ENCODE measurements around the gene ZNHIT2.

The ZNHIT2 gene

DNA sequence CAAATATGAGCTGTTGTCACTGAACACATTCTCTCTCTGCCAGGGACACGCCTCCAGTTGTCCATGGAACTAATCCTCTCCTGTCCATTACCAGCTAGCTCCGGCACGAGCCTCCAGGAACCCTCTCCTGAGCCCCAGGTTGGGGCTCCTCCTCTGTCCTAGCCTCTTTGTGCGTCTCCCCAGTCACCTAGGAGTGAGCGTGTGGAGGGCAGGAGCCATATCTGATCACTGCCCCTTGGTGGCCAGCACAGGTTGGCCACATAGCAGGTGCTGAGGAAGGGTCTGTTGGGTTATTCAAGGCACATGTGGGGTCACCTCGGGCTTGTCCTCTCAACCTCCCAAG is 14.4 kb upstream of the ZNHIT2 start:
- POLR2A ChIA-PET = interaction anchor here (1.5 to 4.8 kb wide), 3 partner anchors 10 to 49 kb away, joined by 5 to 44 read pairs (median 37); partner anchors contain the start of genes CAPN1, FAU, MRPL49 and ZNHIT2
- H3K27me3 ChIP-seq (replicated peaks in 2 of 5; ENCODE audit: control insufficient read depth in 4 of 5, insufficient read depth in 5 of 5, low read length in 4 of 5) = no peaks in the 10 kb centered on the region
- CTCF ChIA-PET = interaction anchor here (1.0 to 6.7 kb wide), 7 partner anchors 10 to 49 kb away, joined by 3 to 31 read pairs (median 4); partner anchors contain the start of genes CAPN1, FAU, MRPL49 and ZNHIT2
- peaks cover 11 to 60% (median 44%) of the 10 kb centered on the region in 4 experiments for H3K36me3 ChIP-seq (ENCODE audit: control insufficient read depth in 4 of 4, insufficient read depth in 4 of 4, low read length in 3 of 4)
- peak overlapping the region in 1 of 2 experiments; percentile 100 for H3K27ac ChIP-seq (ENCODE audit: insufficient read depth in 1 of 2, low read depth in 1 of 2, low read length in 2 of 2, poor library complexity in 1 of 2, severe bottlenecking in 2 of 2)
- H3K9me3 ChIP-seq (ENCODE audit: control extremely low read depth in 1 of 5, control insufficient read depth in 4 of 5, insufficient read depth in 2 of 5, low read depth in 1 of 5, low read length in 4 of 5) = no peaks in the 10 kb centered on the region
- peak overlapping the region in 2 of 7 experiments; percentile 87 to 97 for H3K4me3 ChIP-seq (ENCODE audit: control insufficient read depth in 1 of 7, extremely low read depth in 1 of 7, insufficient read depth in 4 of 7, low read depth in 2 of 7, low read length in 6 of 7)
- peaks cover 8 to 40% (median 34%) of the 10 kb centered on the region in 4 experiments for H3K4me1 ChIP-seq (ENCODE audit: control extremely low read depth in 1 of 4, control insufficient read depth in 4 of 4, insufficient read depth in 4 of 4, low read length in 3 of 4)
- no peak for DNase-seq
- WGBS (ENCODE audit: insufficient coverage) = 100% methylated on average over 5 of the region's 6 CpGs

DNA sequence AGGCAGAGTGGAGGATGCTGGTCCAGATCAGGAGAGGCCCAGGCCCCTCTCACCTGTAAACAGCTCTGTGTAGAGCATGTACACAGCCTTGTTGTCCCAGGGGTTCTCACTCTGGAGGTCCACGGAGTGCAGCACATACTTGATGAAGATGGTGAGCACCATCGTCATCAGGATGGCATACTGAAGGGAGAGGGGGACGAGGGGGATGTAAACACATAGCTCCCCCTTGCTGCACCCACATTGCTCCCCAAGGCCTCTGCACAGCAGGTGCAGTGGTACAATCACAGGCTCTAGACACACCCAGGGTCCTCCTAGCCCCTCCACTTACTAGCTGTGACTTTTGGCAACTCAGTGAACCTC is 13.9 kb upstream of the ZNHIT2 start:
- Histone ChIP-seq H3K4me1 (ENCODE audit: control extremely low read depth in 1 of 4, control insufficient read depth in 4 of 4, insufficient read depth in 4 of 4, low read length in 3 of 4) (peaks cover 8 to 38% (median 34%) of the 10 kb centered on the region in 4 experiments), H3K27me3 (replicated peaks in 2 of 5; ENCODE audit: control insufficient read depth in 4 of 5, insufficient read depth in 5 of 5, low read length in 4 of 5) (no peaks in the 10 kb centered on the region), H3K4me3 (ENCODE audit: control insufficient read depth in 1 of 7, extremely low read depth in 1 of 7, insufficient read depth in 4 of 7, low read depth in 2 of 7, low read length in 6 of 7) (no peak overlapping the region), H3K27ac (ENCODE audit: insufficient read depth in 1 of 2, low read depth in 1 of 2, low read length in 2 of 2, poor library complexity in 1 of 2, severe bottlenecking in 2 of 2) (no peak overlapping the region), H3K36me3 (ENCODE audit: control insufficient read depth in 4 of 4, insufficient read depth in 4 of 4, low read length in 3 of 4) (peaks cover 11 to 64% (median 49%) of the 10 kb centered on the region in 4 experiments), H3K9me3 (ENCODE audit: control extremely low read depth in 1 of 5, control insufficient read depth in 4 of 5, insufficient read depth in 2 of 5, low read depth in 1 of 5, low read length in 4 of 5) (no peaks in the 10 kb centered on the region)
- POLR2A ChIA-PET = interaction anchor here (1.5 to 4.8 kb wide), 2 partner anchors 10 to 13 kb away, joined by 5 to 37 read pairs; partner anchors contain the start of genes FAU, MRPL49 and ZNHIT2
- CTCF ChIA-PET = interaction anchor here (1.0 to 6.7 kb wide), 7 partner anchors 10 to 50 kb away, joined by 3 to 31 read pairs (median 4); partner anchors contain the start of genes CAPN1, FAU, MRPL49 and ZNHIT2
- no CpG with 5 or more reads among the region's 3 CpGs for WGBS (ENCODE audit: insufficient coverage)
- no peak for DNase-seq

DNA sequence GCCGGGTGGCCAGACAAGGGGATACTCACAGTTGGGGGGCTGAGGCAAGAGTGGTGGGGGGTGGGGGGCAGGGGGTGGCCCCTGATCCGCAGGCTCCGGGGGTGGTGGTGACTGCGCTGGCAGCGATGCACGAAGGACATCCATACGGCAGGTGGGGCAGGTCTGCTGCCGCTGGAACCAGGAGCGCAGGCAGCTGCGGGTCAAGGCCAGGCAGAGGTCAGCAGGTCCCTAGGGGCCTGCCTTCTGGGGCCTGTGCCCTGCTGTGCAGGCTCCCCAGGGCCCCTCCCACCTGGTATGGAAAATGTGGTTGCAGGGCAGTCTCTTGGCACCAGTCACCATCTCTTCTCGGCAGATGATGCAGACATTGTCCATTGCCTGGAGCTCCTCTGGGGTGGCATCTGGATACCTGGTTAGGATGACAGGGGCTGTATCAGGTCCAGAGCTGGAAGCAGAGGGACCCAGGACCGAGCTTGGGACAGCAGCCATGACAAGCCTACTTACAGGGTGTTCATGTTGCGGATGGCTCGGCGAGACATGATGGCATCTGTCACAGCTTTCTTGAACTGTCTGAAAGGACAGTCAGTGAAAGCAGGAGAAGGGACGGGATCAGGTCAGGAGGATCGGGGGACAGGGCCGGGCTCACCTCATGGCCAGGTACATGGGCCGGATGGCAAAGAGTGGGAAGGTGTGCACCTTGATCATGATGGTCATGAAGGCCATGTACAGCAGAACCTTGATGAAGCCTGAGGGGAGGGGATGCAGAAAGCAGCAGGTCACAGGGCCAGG is 13.3 kb upstream of the ZNHIT2 start:
- Histone ChIP-seq H3K9me3 (ENCODE audit: control extremely low read depth in 1 of 5, control insufficient read depth in 4 of 5, insufficient read depth in 2 of 5, low read depth in 1 of 5, low read length in 4 of 5) (no peaks in the 10 kb centered on the region), H3K27ac (ENCODE audit: insufficient read depth in 1 of 2, low read depth in 1 of 2, low read length in 2 of 2, poor library complexity in 1 of 2, severe bottlenecking in 2 of 2) (no peak overlapping the region), H3K4me3 (ENCODE audit: control insufficient read depth in 1 of 7, extremely low read depth in 1 of 7, insufficient read depth in 4 of 7, low read depth in 2 of 7, low read length in 6 of 7) (no peak overlapping the region), H3K4me1 (ENCODE audit: control extremely low read depth in 1 of 4, control insufficient read depth in 4 of 4, insufficient read depth in 4 of 4, low read length in 3 of 4) (peaks cover 8 to 33% (median 30%) of the 10 kb centered on the region in 4 experiments), H3K36me3 (ENCODE audit: control insufficient read depth in 4 of 4, insufficient read depth in 4 of 4, low read length in 3 of 4) (peaks cover 11 to 69% (median 51%) of the 10 kb centered on the region in 4 experiments), H3K27me3 (replicated peaks in 2 of 5; ENCODE audit: control insufficient read depth in 4 of 5, insufficient read depth in 5 of 5, low read length in 4 of 5) (no peaks in the 10 kb centered on the region)
- ChIA-PET POLR2A (interaction anchor here (0.6 to 4.8 kb wide), 3 partner anchors 9 to 774 kb away, joined by 5 to 37 read pairs (median 5); partner anchors contain the start of genes FAU, MRPL49 and ZNHIT2), CTCF (interaction anchor here (1.3 to 6.7 kb wide), 7 partner anchors 9 to 50 kb away, joined by 3 to 31 read pairs (median 4); partner anchors contain the start of genes CAPN1, FAU, MRPL49 and ZNHIT2)
- 91% methylated on average over 18 of the region's 19 CpGs for WGBS (ENCODE audit: insufficient coverage)
- DNase-seq = no peak

DNA sequence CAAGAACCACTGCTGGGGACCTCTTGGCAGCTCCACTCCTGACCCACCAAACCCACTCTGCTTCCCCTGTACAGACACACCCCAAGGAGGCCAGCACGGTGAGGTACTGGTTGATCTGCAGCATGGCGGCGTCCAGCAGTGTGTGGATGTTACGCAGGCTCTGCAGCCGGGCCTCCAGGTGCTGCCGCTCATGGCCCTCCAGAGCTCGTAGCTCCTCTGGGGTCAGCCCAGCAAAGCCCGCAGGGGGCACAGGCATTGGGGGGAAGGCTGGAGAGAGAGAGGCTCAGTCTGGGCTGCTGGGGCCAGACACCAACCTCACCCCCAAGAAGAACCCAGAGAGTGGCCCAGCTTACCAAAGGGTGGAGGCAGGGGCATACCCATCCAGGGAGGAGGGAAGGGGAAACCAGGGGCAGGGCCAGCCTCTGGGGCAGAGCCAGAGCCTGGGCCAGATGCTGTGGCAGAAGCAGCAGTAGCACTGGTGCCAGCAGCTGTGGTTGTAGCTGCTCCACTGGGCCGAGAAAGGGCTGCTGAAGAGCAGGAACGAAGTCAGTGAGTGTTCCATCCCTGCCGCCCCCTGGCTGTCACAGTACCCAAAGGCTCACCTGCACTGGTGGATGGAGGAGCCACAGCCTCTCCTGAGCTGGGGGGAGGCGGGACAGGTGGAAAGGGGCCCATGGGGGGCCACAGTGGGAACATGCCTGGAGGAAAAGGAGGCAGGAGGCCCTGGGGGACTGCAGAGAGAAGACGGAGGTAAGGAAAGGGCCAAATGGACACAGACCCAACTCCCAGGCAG is 12.3 kb upstream of the ZNHIT2 start:
- ChIA-PET POLR2A (interaction anchor here (0.6 kb wide), 1 partner anchor 775 kb away, joined by 5 read pairs; no protein-coding TSS in a partner anchor), CTCF (interaction anchor here (1.1 to 6.7 kb wide), 8 partner anchors 8 to 51 kb away, joined by 3 to 31 read pairs (median 8); partner anchors contain the start of genes CAPN1, FAU, MRPL49 and TM7SF2)
- H3K27me3 ChIP-seq (replicated peaks in 2 of 5; ENCODE audit: control insufficient read depth in 4 of 5, insufficient read depth in 5 of 5, low read length in 4 of 5) = no peaks in the 10 kb centered on the region
- peaks cover 11 to 79% (median 58%) of the 10 kb centered on the region in 4 experiments for H3K36me3 ChIP-seq (ENCODE audit: control insufficient read depth in 4 of 4, insufficient read depth in 4 of 4, low read length in 3 of 4)
- H3K27ac ChIP-seq (ENCODE audit: insufficient read depth in 1 of 2, low read depth in 1 of 2, low read length in 2 of 2, poor library complexity in 1 of 2, severe bottlenecking in 2 of 2) = no peak overlapping the region
- no peak overlapping the region for H3K4me3 ChIP-seq (ENCODE audit: control insufficient read depth in 1 of 7, extremely low read depth in 1 of 7, insufficient read depth in 4 of 7, low read depth in 2 of 7, low read length in 6 of 7)
- no peaks in the 10 kb centered on the region for H3K9me3 ChIP-seq (ENCODE audit: control extremely low read depth in 1 of 5, control insufficient read depth in 4 of 5, insufficient read depth in 2 of 5, low read depth in 1 of 5, low read length in 4 of 5)
- WGBS (ENCODE audit: insufficient coverage) = 98% methylated on average over 10 of the region's 13 CpGs
- peaks cover 8 to 24% (median 23%) of the 10 kb centered on the region in 4 experiments for H3K4me1 ChIP-seq (ENCODE audit: control extremely low read depth in 1 of 4, control insufficient read depth in 4 of 4, insufficient read depth in 4 of 4, low read length in 3 of 4)
- no peak for DNase-seq

DNA sequence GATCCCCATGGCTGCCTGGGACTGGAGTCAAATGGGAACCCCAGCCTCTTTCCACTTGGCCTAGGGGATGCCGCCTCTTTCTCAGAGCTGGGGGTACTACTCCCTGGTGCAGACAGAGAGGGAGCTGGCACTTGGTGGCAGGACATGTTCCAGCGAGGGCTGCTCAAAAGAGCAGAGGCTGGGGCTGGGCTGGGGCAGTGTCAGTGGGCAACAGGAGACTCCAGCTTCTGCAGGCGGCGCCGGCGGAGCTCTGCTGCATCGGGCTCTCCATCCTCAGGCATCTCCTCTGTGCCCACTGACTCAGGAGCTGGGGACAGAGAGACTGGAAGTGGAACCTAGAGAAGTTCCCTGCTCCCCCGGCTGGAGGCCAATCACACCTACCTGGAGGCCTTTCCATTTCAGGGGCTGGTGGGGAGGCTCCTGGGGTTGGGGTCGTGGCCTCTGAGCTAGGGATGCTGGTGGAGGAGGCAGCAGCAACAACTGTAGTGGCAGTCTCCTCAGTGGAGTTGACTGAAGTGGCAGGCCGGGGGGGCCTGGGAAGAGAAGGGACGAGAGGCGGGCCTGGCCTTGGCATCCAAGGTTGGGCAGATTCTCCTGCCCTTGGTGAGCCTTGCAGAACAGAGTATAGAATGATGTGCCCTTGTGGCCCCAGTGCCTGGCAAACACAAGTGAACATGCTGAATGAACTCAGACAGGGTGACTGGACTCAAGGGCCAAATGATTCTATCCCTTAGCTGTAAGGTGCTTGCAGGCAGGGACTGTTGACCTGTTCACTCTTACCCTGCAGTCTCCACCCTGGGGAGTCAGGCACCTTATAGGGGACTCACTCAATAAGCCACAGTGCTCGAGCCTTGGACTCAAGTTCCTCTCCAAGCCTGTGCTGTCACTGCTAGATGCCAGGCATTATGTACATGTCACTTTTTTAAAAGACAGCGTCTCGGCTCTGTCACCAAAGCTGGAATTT is 11.0 kb upstream of the ZNHIT2 start:
- Histone ChIP-seq H3K36me3 (ENCODE audit: control insufficient read depth in 4 of 4, insufficient read depth in 4 of 4, low read length in 3 of 4) (peaks cover 11 to 86% (median 64%) of the 10 kb centered on the region in 4 experiments), H3K4me1 (ENCODE audit: control extremely low read depth in 1 of 4, control insufficient read depth in 4 of 4, insufficient read depth in 4 of 4, low read length in 3 of 4) (peaks cover 5 to 18% (median 16%) of the 10 kb centered on the region in 4 experiments), H3K4me3 (ENCODE audit: control insufficient read depth in 1 of 7, extremely low read depth in 1 of 7, insufficient read depth in 4 of 7, low read depth in 2 of 7, low read length in 6 of 7) (no peak overlapping the region), H3K27ac (ENCODE audit: insufficient read depth in 1 of 2, low read depth in 1 of 2, low read length in 2 of 2, poor library complexity in 1 of 2, severe bottlenecking in 2 of 2) (no peak overlapping the region), H3K9me3 (ENCODE audit: control extremely low read depth in 1 of 5, control insufficient read depth in 4 of 5, insufficient read depth in 2 of 5, low read depth in 1 of 5, low read length in 4 of 5) (no peaks in the 10 kb centered on the region), H3K27me3 (replicated peaks in 2 of 5; ENCODE audit: control insufficient read depth in 4 of 5, insufficient read depth in 5 of 5, low read length in 4 of 5) (no peaks in the 10 kb centered on the region)
- 90% methylated on average over 8 of the region's 15 CpGs for WGBS (ENCODE audit: insufficient coverage)
- no peak for DNase-seq
- CTCF ChIA-PET = interaction anchor here (0.8 to 6.7 kb wide), 7 partner anchors 10 to 449 kb away, joined by 3 to 31 read pairs (median 4); partner anchors contain the start of genes ARL2, CAPN1, TM7SF2 and ZNHIT2
- POLR2A ChIA-PET = interaction anchor here (0.8 to 1.1 kb wide), 2 partner anchors 11 to 22 kb away, joined by 5 to 6 read pairs; partner anchors contain the start of gene ZNHIT2
